Suprapubic skin (tissue), 4 donors: Measurements from ENCODE around the gene SULF2. TPM values are rescaled to one million over a fixed set of nuclear protein-coding genes. Genes with fewer than 3 reads are reported as not detected.

Source experiments
- DNase-seq, 2 donors: peaks; one replicate each; pipeline ENCODE4 v3.0.0-alpha.2; 2019; ENCODE audit warnings: low spot score in 2 of 2
- H3K27ac ChIP-seq: fragments of 200-600 bp; sonication (generic); one replicate; pipeline ENCODE4 v1.5.1; 2019
- H3K27me3 ChIP-seq: fragments of 200-600 bp; sonication (generic); one replicate; pipeline ENCODE4 v1.5.1; 2019
- H3K36me3 ChIP-seq: fragments of 200-600 bp; sonication (generic); one replicate; pipeline ENCODE4 v1.5.1; 2019
- H3K4me1 ChIP-seq: fragments of 200-600 bp; sonication (generic); one replicate; pipeline ENCODE4 v1.5.1; 2019
- H3K4me3 ChIP-seq: fragments of 200-600 bp; sonication (generic); one replicate; pipeline ENCODE4 v1.5.1; 2019; ENCODE audit warnings: mild to moderate bottlenecking
- H3K9me3 ChIP-seq: fragments of 200-600 bp; sonication (generic); one replicate; pipeline ENCODE4 v1.5.1; 2019
- CTCF ChIP-seq, 2 donors: fragments of 200-600 bp in 1 of 2; fragments of 450-650 bp in 1 of 2; sonication (generic) in 1 of 2; IDR thresholded peaks; one replicate each; pipeline ENCODE4 v1.5.1; 2016 to 2019; ENCODE audit warnings: antibody characterized with exemption in 2 of 2, mild to moderate bottlenecking in 1 of 2, moderate library complexity in 1 of 2
- EP300 ChIP-seq: sonication (generic); formaldehyde crosslinking; IDR thresholded peaks from one replicate; pipeline ENCODE4 v1.6.1; 2017; ENCODE audit warnings: antibody characterized with exemption
- POLR2A ChIP-seq, 2 donors: fragments of 450-650 bp; IDR thresholded peaks; one replicate each; pipeline ENCODE4 v1.6.1; 2017; ENCODE audit warnings: antibody characterized with exemption in 2 of 2, mild to moderate bottlenecking in 2 of 2, moderate library complexity in 2 of 2
- POLR2AphosphoS5 ChIP-seq, 3 donors: sonication (generic); formaldehyde crosslinking; IDR thresholded peaks; one replicate each; pipeline ENCODE4 v1.6.1; 2017; ENCODE audit warnings: antibody characterized with exemption in 3 of 3
- WGBS: methylation state at CpG from one replicate; pipeline ENCODE4 v1.1.5; 2018; 5-methylcytosine and 5-hydroxymethylcytosine counted together
- total RNA-seq, 4 donors: library from RNA; depleted of rRNA; stranded (reverse); fragments of >200 nt; gene quantifications; one replicate each; pipeline ENCODE4 v1.1.0, GENCODE V29; 2016

Gene SULF2
- total RNA-seq, 4 donors from 2014 or later, result 28.4 to 95.4 (median 57.5) TPM

GRCh38 chr20:47754946-47755652 lies 30.2 kb downstream of the SULF2 start:
- no peak overlapping the region for H3K4me3 ChIP-seq
- H3K27me3 ChIP-seq, result no peaks in the 10 kb centered on the region
- H3K9me3 ChIP-seq, result no peaks in the 10 kb centered on the region
- 91% methylated on average over 10 of the region's 10 CpGs for WGBS
- H3K27ac ChIP-seq, result no peak overlapping the region
- DNase-seq, result no peak
- no peaks in the 10 kb centered on the region for H3K4me1 ChIP-seq
- peaks cover 21% of the 10 kb centered on the region for H3K36me3 ChIP-seq
- no peak for TF ChIP-seq CTCF (IDR thresholded peaks at IDR 0.05)
- TF ChIP-seq POLR2A (IDR thresholded peaks at IDR 0.05), result no peak
- no peak for TF ChIP-seq EP300
- TF ChIP-seq POLR2AphosphoS5 (IDR thresholded peaks at IDR 0.05), result no peak

- no peak for TF ChIP-seq EP300
- TF ChIP-seq CTCF (IDR thresholded peaks at IDR 0.05), result no peak
- TF ChIP-seq POLR2AphosphoS5 (IDR thresholded peaks at IDR 0.05), result no peak
- TF ChIP-seq POLR2A (IDR thresholded peaks at IDR 0.05), result no peak
- 68% methylated on average over 2 of the region's 2 CpGs for WGBS
- H3K36me3 ChIP-seq, result peaks cover 21% of the 10 kb centered on the region
- no peak overlapping the region for H3K4me3 ChIP-seq
- no peak overlapping the region for H3K27ac ChIP-seq
- peaks cover 6% of the 10 kb centered on the region for H3K4me1 ChIP-seq
- no peaks in the 10 kb centered on the region for H3K9me3 ChIP-seq
- DNase-seq, result no peak
- H3K27me3 ChIP-seq, result no peaks in the 10 kb centered on the region
Measured at GRCh38 chr20:47754388-47754715, 30.9 kb downstream of the SULF2 start.

- Histone ChIP-seq H3K27me3 (no peaks in the 10 kb centered on the region), H3K4me1 (peaks cover 11% of the 10 kb centered on the region), H3K36me3 (peaks cover 21% of the 10 kb centered on the region), H3K9me3 (no peaks in the 10 kb centered on the region), H3K4me3 (no peak overlapping the region), H3K27ac (no peak overlapping the region)
- no peak for DNase-seq
- WGBS, result 78% methylated on average over 14 of the region's 14 CpGs
- TF ChIP-seq POLR2A (IDR thresholded peaks at IDR 0.05) (no peak), CTCF (IDR thresholded peaks at IDR 0.05) (no peak), EP300 (no peak), POLR2AphosphoS5 (IDR thresholded peaks at IDR 0.05) (no peak)
Measured at GRCh38 chr20:47753576-47754387, 31.5 kb downstream of the SULF2 start.

GRCh38 chr20:47751449-47751848 lies 33.8 kb downstream of the SULF2 start:
- Histone ChIP-seq H3K4me1 (peaks cover 16% of the 10 kb centered on the region), H3K36me3 (peaks cover 15% of the 10 kb centered on the region), H3K27ac (no peak overlapping the region), H3K27me3 (no peaks in the 10 kb centered on the region), H3K9me3 (no peaks in the 10 kb centered on the region), H3K4me3 (no peak overlapping the region)
- TF ChIP-seq EP300 (no peak), CTCF (IDR thresholded peaks at IDR 0.05) (no peak), POLR2A (IDR thresholded peaks at IDR 0.05) (no peak), POLR2AphosphoS5 (IDR thresholded peaks at IDR 0.05) (no peak)
- 90% methylated on average over 5 of the region's 5 CpGs for WGBS
- DNase-seq, result no peak

- Histone ChIP-seq H3K9me3 (no peaks in the 10 kb centered on the region), H3K27me3 (no peaks in the 10 kb centered on the region), H3K27ac (no peak overlapping the region), H3K4me3 (no peak overlapping the region), H3K36me3 (peaks cover 4% of the 10 kb centered on the region), H3K4me1 (peaks cover 16% of the 10 kb centered on the region)
- DNase-seq, result no peak
- TF ChIP-seq POLR2A (IDR thresholded peaks at IDR 0.05) (no peak), EP300 (no peak), CTCF (IDR thresholded peaks at IDR 0.05) (no peak), POLR2AphosphoS5 (IDR thresholded peaks at IDR 0.05) (no peak)
- WGBS, result 37% methylated on average over 4 of the region's 4 CpGs
Measured at GRCh38 chr20:47749339-47749738, 35.9 kb downstream of the SULF2 start.
